A673 (cell line): Measurements from ENCODE around the gene ANKRD13D. TPM values are rescaled to one million over a fixed set of nuclear protein-coding genes. Genes with fewer than 3 reads are reported as not detected.

Experiments
- Bru-seq: library from RNA; stranded (reverse); fragments of 400-500 nt; gene quantifications from one replicate; lab custom pipeline; 2021; lab: Mats Ljungman, UMichigan
- BruChase-seq, 2 experiments: library from RNA; stranded (reverse); fragments of 400-500 nt; gene quantifications; one replicate each; lab custom pipeline; 2021; lab: Mats Ljungman, UMichigan
- BruUV-seq: library from RNA; stranded (reverse); fragments of 400-500 nt; replicated peaks from 2 replicates; lab custom pipeline; 2021; lab: Mats Ljungman, UMichigan
- CTCF ChIA-PET: fragments of 300-600 bp; sonication (Branson Sonifier 250); formaldehyde crosslinking; loops from one replicate; lab custom pipeline; 2022; ENCODE audit warnings: antibody characterized with exemption; lab: Charles Lee
- POLR2A ChIA-PET: fragments of 300-600 bp; sonication (Branson Sonifier 250); formaldehyde crosslinking; loops from one replicate; lab custom pipeline; 2022; ENCODE audit warnings: antibody characterized with exemption; ENCODE audit not compliant: low non-redundant PET; lab: Charles Lee
- DNase-seq: peaks from one replicate; pipeline ENCODE4 v3.0.0-alpha.2; 2015; ENCODE audit warnings: low spot score
- H3K27ac ChIP-seq: fragments of 200-600 bp; sonication (generic); 2 replicates; pipeline ENCODE4 v1.5.1; 2016; ENCODE audit warnings: mixed run types, low read depth, mild to moderate bottlenecking, mixed read lengths, antibody characterized with exemption, low read length; ENCODE audit not compliant: poor library complexity, severe bottlenecking
- H3K27me3 ChIP-seq: fragments of 200-600 bp; sonication (generic); replicated peaks from 2 replicates; pipeline ENCODE4 v1.6.1; 2017; ENCODE audit warnings: mixed run types, low read depth, mild to moderate bottlenecking, mixed read lengths, antibody characterized with exemption, low read length; ENCODE audit not compliant: insufficient read depth, poor library complexity
- H3K36me3 ChIP-seq: fragments of 200-600 bp; sonication (generic); 2 replicates; pipeline ENCODE4 v1.6.1; 2016; ENCODE audit warnings: mixed run types, mild to moderate bottlenecking, mixed read lengths, antibody characterized with exemption, low read length; ENCODE audit not compliant: insufficient read depth, poor library complexity, severe bottlenecking
- H3K4me1 ChIP-seq: fragments of 200-600 bp; sonication (generic); 2 replicates; pipeline ENCODE4 v1.6.1; 2017; ENCODE audit warnings: mixed run types, mild to moderate bottlenecking, mixed read lengths, antibody characterized with exemption, low read length; ENCODE audit not compliant: insufficient read depth, poor library complexity, severe bottlenecking
- H3K4me3 ChIP-seq: fragments of 200-600 bp; sonication (generic); 2 replicates; pipeline ENCODE4 v1.5.1; 2016; ENCODE audit warnings: low read depth, mixed run types, mild to moderate bottlenecking, mixed read lengths, low read length; ENCODE audit not compliant: poor library complexity, severe bottlenecking
- H3K9me3 ChIP-seq: fragments of 200-600 bp; sonication (generic); 2 replicates; pipeline ENCODE4 v1.6.1; 2016; ENCODE audit warnings: mixed run types, low read depth, mild to moderate bottlenecking, mixed read lengths, antibody characterized with exemption, low read length; ENCODE audit not compliant: poor library complexity, severe bottlenecking
- CTCF ChIP-seq: fragments of 300-800, 200-600 bp; sonication (generic); conservative IDR thresholded peaks from 2 replicates; pipeline ENCODE4 v1.5.1; 2017; ENCODE audit warnings: low read depth, mild to moderate bottlenecking, antibody characterized with exemption, low read length, moderate library complexity, mixed read lengths
- EZH2 ChIP-seq: fragments of 200-600 bp; sonication (generic); IDR thresholded peaks from 2 replicates; pipeline ENCODE4 v1.6.1; 2017; ENCODE audit warnings: borderline replicate concordance, low read depth, mild to moderate bottlenecking, mixed read lengths, antibody characterized with exemption, low read length; ENCODE audit not compliant: poor library complexity, severe bottlenecking
- intact Hi-C: fragments of 100-400 bp; cut with micrococcal nuclease; formaldehyde crosslinking; loops from one replicate; pipeline ENCODE4 v1.10.0; 2022; ENCODE audit not compliant: unreplicated experiment
- long read RNA-seq: library from polyadenylated mRNA; stranded (forward); transcript quantifications from one replicate; pipeline ENCODE4 v2.0.0, GENCODE V29; 2022
- total RNA-seq: library from RNA; stranded (reverse); gene quantifications from 2 replicates; pipeline ENCODE4 v1.2.3, GENCODE V29; 2021

The ANKRD13D gene
- total RNA-seq = 94.2 and 101 TPM in 2 replicates
- percentile 84 among the genes with signal in this experiment for Bru-seq, nascent RNA
- BruChase-seq, experiment 1, labeled RNA remaining after a 2-hour chase = percentile 98 among the genes with signal in this experiment
- percentile 96 among the genes with signal in this experiment for BruChase-seq, experiment 2, labeled RNA remaining after a 6-hour chase
- long read RNA-seq, transcript ANKRD13D-201 (16 exons, 2,219 nt) = minor isoform, 5 of 70 reads
- long read RNA-seq, transcript ANKRD13D-202 (15 exons, 2,881 nt) = major isoform, 23 of 70 reads
- long read RNA-seq, partial matches to known transcripts = 8 of 70 reads
- long read RNA-seq, other reads (novel, unspliced or antisense) = 31 of 70 reads

DNA sequence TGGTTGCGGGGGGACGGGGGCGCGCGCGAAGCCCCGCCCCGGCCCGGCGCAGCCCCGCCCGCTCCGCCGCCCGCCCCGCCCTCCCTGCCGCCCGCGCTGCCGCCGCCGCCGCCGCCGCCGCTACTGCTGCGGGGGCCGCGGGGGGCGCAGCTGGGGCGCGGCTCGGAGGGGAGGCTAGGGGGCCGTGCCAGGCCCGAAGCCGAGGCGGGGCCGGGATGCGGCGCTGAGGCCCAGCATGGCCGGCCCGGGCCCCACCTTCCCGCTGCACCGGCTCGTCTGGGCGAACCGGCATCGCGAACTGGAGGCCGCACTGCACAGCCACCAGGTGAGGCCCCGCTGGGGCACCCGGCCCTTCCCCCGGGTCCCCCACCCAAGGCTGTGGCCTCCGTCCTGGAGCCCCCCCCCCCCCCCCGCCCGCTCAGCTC lies at the start of gene ANKRD13D:
TSS of gene ANKRD13D (plus strand) at position 78 of the 425 bp plus-strand sequence. CDS start at position 236, 158 bp downstream.
- TF ChIP-seq CTCF = peak; percentile 5; the same call in 1 of the 2 replicates
- TF ChIP-seq EZH2 = no peak
- Histone ChIP-seq H3K27ac (peak within 1 kb of the TSS; percentile 96), H3K4me1 (peaks cover 31% of the 10 kb centered on the region), H3K36me3 (peaks cover 66% of the 10 kb centered on the region), H3K9me3 (no peaks in the 10 kb centered on the region), H3K27me3 (no peaks in the 10 kb centered on the region), H3K4me3 (peak within 1 kb of the TSS; percentile 75)
- ChIA-PET CTCF (interaction anchor here (0.7 kb wide), 1 partner anchor 29 kb away, joined by 3 read pairs; no protein-coding TSS in a partner anchor), POLR2A (no interaction called here)
- no TSS peak for BruUV-seq
- intact Hi-C loops = loop anchor here (2.0 kb wide), 1 partner anchor 18 kb away; no protein-coding TSS in a partner anchor
- DNase-seq = no peak

GRCh38 chr11:67239783-67240575 lies 49.1 kb upstream of the ANKRD13D start:
- POLR2A ChIA-PET = interaction anchor here (0.5 to 1.0 kb wide), 2 partner anchors 121 to 279 kb away, joined by 4 to 8 read pairs; partner anchors contain the start of gene KDM2A

More at GRCh38 chr11:67239783-67240575, 49.1 kb upstream of the ANKRD13D start:
- H3K4me3 ChIP-seq = peak overlapping the region; percentile 74
- peaks cover 23% of the 10 kb centered on the region for H3K4me1 ChIP-seq
- H3K36me3 ChIP-seq = peaks cover 29% of the 10 kb centered on the region
- intact Hi-C loops = loop anchor here (2.0 to 5.0 kb wide), 2 partner anchors 119 to 158 kb away; no protein-coding TSS in a partner anchor
- H3K9me3 ChIP-seq = no peaks in the 10 kb centered on the region
- no peaks in the 10 kb centered on the region for H3K27me3 ChIP-seq
- TF ChIP-seq CTCF (no peak), EZH2 (no peak)
- DNase-seq = peak; percentile 100
- H3K27ac ChIP-seq = peak overlapping the region; percentile 96
- BruUV-seq = TSS peak; percentile 62
- CTCF ChIA-PET = interaction anchor here (1.0 to 1.9 kb wide), 3 partner anchors 22 to 159 kb away, joined by 3 to 11 read pairs (median 7); partner anchors contain the start of gene KDM2A
